Ammon's horn (tissue), 1 donor: ENCODE data around the gene PEX3.

Experiments used
- DNase-seq: peaks from one replicate; pipeline ENCODE4 v3.0.0-alpha.2; 2016; ENCODE audit warnings: low spot score

Gene PEX3

DNA sequence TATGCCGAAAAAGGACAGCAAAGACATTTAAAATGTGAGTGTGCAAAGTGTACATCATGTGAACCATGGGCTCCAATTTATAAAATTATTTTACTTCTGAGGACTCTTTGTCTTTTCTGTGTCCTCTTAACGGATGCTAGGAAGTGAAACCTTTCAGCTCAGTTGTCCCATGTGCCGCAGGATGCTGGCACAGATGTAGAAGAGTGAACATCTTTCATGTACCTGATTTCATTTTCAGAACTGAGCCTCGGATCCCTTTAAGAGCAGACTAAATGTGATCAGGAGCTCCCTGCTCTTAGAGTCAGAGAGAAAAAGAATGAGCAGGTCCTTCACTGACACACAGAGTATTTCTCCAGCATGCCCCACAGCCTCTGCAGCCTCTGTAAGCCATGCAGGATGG is 88.5 kb downstream of the PEX3 start:
- DNase-seq, result no peak

GRCh38 chr6:143539734-143540133 is 89.1 kb downstream of the PEX3 start:
- no peak for DNase-seq

DNA sequence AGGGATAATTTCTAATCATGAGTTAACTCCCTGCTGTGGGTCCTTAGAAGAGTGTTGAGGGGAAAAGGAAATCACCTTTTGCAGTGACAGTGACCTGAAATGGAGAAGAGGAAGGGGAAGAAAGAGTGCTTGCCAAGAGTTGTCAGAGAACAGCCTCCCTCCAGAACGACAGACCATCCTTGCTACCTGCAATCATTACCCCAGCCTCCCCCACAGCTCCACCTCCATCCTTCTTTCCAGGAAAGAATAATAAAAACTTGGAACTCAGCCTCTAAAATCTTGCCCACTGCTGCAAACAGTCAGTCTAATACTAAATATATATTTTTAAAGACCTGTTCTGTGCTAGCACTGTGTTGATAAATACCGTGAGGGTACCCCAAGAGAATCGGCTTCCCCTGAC is 89.6 kb downstream of the PEX3 start:
- DNase-seq, result no peak
